GM21515 (cell line): ENCODE results near the gene ENDOU.

Source experiments
- ATAC-seq: cut with Tn5 transposase; IDR thresholded peaks from one replicate; pipeline ENCODE4 v1.9.1; 2021; ENCODE audit not compliant: unreplicated experiment

Gene ENDOU

GRCh38 chr12:47744778-47745436 lies 19.6 kb upstream of the ENDOU start:
- no peak for ATAC-seq

- no peak for ATAC-seq
Measured at GRCh38 chr12:47744005-47744651, 18.8 kb upstream of the ENDOU start.

GRCh38 chr12:47743311-47743860 lies 18.1 kb upstream of the ENDOU start:
- ATAC-seq: no peak

- no peak for ATAC-seq
Measured at GRCh38 chr12:47742253-47742825, 17.0 kb upstream of the ENDOU start.

- no peak for ATAC-seq
Measured at GRCh38 chr12:47741340-47741703, 16.0 kb upstream of the ENDOU start.

GRCh38 chr12:47740606-47741339 lies 15.5 kb upstream of the ENDOU start:
- peak; percentile 24 for ATAC-seq

- peak; percentile 70 for ATAC-seq
Measured at GRCh38 chr12:47739979-47740378, 14.7 kb upstream of the ENDOU start.

GRCh38 chr12:47739297-47739696 lies 14.0 kb upstream of the ENDOU start:
- ATAC-seq: no peak

- ATAC-seq: no peak
Measured at GRCh38 chr12:47737936-47738594, 12.8 kb upstream of the ENDOU start.

GRCh38 chr12:47736877-47737676 lies 11.8 kb upstream of the ENDOU start:
- ATAC-seq: no peak

GRCh38 chr12:47736216-47736615 lies 10.9 kb upstream of the ENDOU start:
- ATAC-seq: no peak

- no peak for ATAC-seq
Measured at GRCh38 chr12:47735649-47736048, 10.4 kb upstream of the ENDOU start.

GRCh38 chr12:47734725-47735480 lies 9.6 kb upstream of the ENDOU start:
- no peak for ATAC-seq

- no peak for ATAC-seq
Measured at GRCh38 chr12:47733142-47733541, 7.9 kb upstream of the ENDOU start.

GRCh38 chr12:47732504-47732903 lies 7.2 kb upstream of the ENDOU start:
- no peak for ATAC-seq

- no peak for ATAC-seq
Measured at GRCh38 chr12:47731723-47732122, 6.4 kb upstream of the ENDOU start.

- ATAC-seq: no peak
Measured at GRCh38 chr12:47730341-47730744, 5.1 kb upstream of the ENDOU start.

- no peak for ATAC-seq
Measured at GRCh38 chr12:47729233-47729632, 3.9 kb upstream of the ENDOU start.

GRCh38 chr12:47725893-47726292 lies 603 bp upstream of the ENDOU start:
- peak; percentile 77 for ATAC-seq
